H9 (cell line): ENCODE results near the gene CLEC4G. TPM values are rescaled to one million over a fixed set of nuclear protein-coding genes. Genes with fewer than 3 reads are reported as not detected.

Source experiments
- DNase-seq: peaks from one replicate; pipeline ENCODE4 v3.0.0-alpha.2; 2017
- H2AFZ ChIP-seq: one replicate; pipeline ENCODE4 v1.6.1; 2013; ENCODE audit warnings: mild to moderate bottlenecking, low read length, control low read depth, moderate library complexity
- H2AK5ac ChIP-seq: 2 replicates; pipeline ENCODE4 v1.6.1; 2013; ENCODE audit warnings: low read length, control low read depth, mixed read lengths; ENCODE audit not compliant: insufficient read length
- H2BK120ac ChIP-seq: one replicate; pipeline ENCODE4 v1.6.1; 2013; ENCODE audit warnings: low read depth, mild to moderate bottlenecking, low read length, control low read depth, inconsistent platforms; ENCODE audit not compliant: poor library complexity, severe bottlenecking
- H2BK12ac ChIP-seq: 2 replicates; pipeline ENCODE4 v1.6.1; 2013; ENCODE audit warnings: low read length, control low read depth, mixed read lengths, low read depth; ENCODE audit not compliant: insufficient read length
- H2BK15ac ChIP-seq: 2 replicates; pipeline ENCODE4 v1.6.1; 2013; ENCODE audit warnings: low read depth, low read length, control low read depth
- H2BK20ac ChIP-seq: one replicate; pipeline ENCODE4 v1.6.1; 2013; ENCODE audit warnings: low read depth, mild to moderate bottlenecking, low read length, control low read depth, inconsistent platforms; ENCODE audit not compliant: poor library complexity, severe bottlenecking
- H2BK5ac ChIP-seq: 2 replicates; pipeline ENCODE4 v1.6.1; 2013; ENCODE audit warnings: low read length, control low read depth, mixed read lengths; ENCODE audit not compliant: insufficient read length
- H3K14ac ChIP-seq: 2 replicates; pipeline ENCODE4 v1.6.1; 2013; ENCODE audit warnings: low read length, control low read depth; ENCODE audit not compliant: insufficient read depth
- H3K18ac ChIP-seq: 2 replicates; pipeline ENCODE4 v1.6.1; 2013; ENCODE audit warnings: low read depth, mild to moderate bottlenecking, mixed read lengths, low read length, control low read depth; ENCODE audit not compliant: insufficient read length
- H3K23ac ChIP-seq: 2 replicates; pipeline ENCODE4 v1.6.1; 2013; ENCODE audit warnings: low read length, control low read depth, mixed read lengths, low read depth; ENCODE audit not compliant: insufficient read length
- H3K23me2 ChIP-seq: 2 replicates; pipeline ENCODE4 v1.6.1; 2013; ENCODE audit warnings: low read depth, mild to moderate bottlenecking, mixed read lengths, low read length, control low read depth; ENCODE audit not compliant: insufficient read length, poor library complexity, severe bottlenecking
- H3K27ac ChIP-seq: 2 replicates; pipeline ENCODE4 v1.5.1; 2013; ENCODE audit warnings: low read length, control low read depth, mixed read lengths, low read depth; ENCODE audit not compliant: insufficient read length
- H3K27me3 ChIP-seq: 2 replicates; pipeline ENCODE4 v1.6.1; 2013; ENCODE audit warnings: low read length, control low read depth, inconsistent platforms; ENCODE audit not compliant: insufficient read depth
- H3K4ac ChIP-seq: 2 replicates; pipeline ENCODE4 v1.6.1; 2013; ENCODE audit warnings: low read depth, mild to moderate bottlenecking, control low read depth, inconsistent platforms, low read length, moderate library complexity
- H3K4me1 ChIP-seq: 2 replicates; pipeline ENCODE4 v1.6.1; 2013; ENCODE audit warnings: low read length, control low read depth, inconsistent platforms; ENCODE audit not compliant: insufficient read depth
- H3K4me2 ChIP-seq: 2 replicates; pipeline ENCODE4 v1.6.1; 2013; ENCODE audit warnings: low read length, control low read depth, mixed read lengths; ENCODE audit not compliant: insufficient read length, insufficient read depth
- H3K56ac ChIP-seq: 2 replicates; pipeline ENCODE4 v1.6.1; 2013; ENCODE audit warnings: low read depth, mild to moderate bottlenecking, mixed read lengths, low read length, control low read depth; ENCODE audit not compliant: insufficient read length
- H3K79me1 ChIP-seq: 2 replicates; pipeline ENCODE4 v1.6.1; 2013; ENCODE audit warnings: low read depth, mild to moderate bottlenecking, moderate library complexity, low read length, control low read depth, inconsistent platforms; ENCODE audit not compliant: insufficient read depth, poor library complexity, severe bottlenecking
- H3K79me2 ChIP-seq: 2 replicates; pipeline ENCODE4 v1.6.1; 2013; ENCODE audit warnings: low read length, control low read depth, inconsistent platforms; ENCODE audit not compliant: insufficient read depth
- H3K9ac ChIP-seq: 2 replicates; pipeline ENCODE4 v1.6.1; 2013; ENCODE audit warnings: low read length, control low read depth, mixed read lengths; ENCODE audit not compliant: insufficient read length; ENCODE audit errors: extremely low read depth
- H3K9me3 ChIP-seq: one replicate; pipeline ENCODE4 v1.6.1; 2013; ENCODE audit warnings: low read depth, low read length, inconsistent platforms; ENCODE audit not compliant: control insufficient read depth
- H3T11ph ChIP-seq: one replicate; pipeline ENCODE4 v1.6.1; 2013; ENCODE audit warnings: mild to moderate bottlenecking, low read length, control low read depth, inconsistent platforms
- H4K20me1 ChIP-seq: one replicate; pipeline ENCODE4 v1.6.1; 2013; ENCODE audit not compliant: control insufficient read depth, insufficient read length, insufficient read depth
- H4K5ac ChIP-seq: 2 replicates; pipeline ENCODE4 v1.6.1; 2013; ENCODE audit warnings: low read depth, mild to moderate bottlenecking, mixed read lengths, low read length, control low read depth; ENCODE audit not compliant: insufficient read length
- H4K8ac ChIP-seq: replicated peaks from 2 replicates; pipeline ENCODE4 v1.6.1; 2013; ENCODE audit warnings: low read length, control low read depth, mixed read lengths, low read depth; ENCODE audit not compliant: insufficient read length
- H4K91ac ChIP-seq: 2 replicates; pipeline ENCODE4 v1.6.1; 2013; ENCODE audit warnings: low read depth, mild to moderate bottlenecking, moderate library complexity, mixed read lengths, low read length, control low read depth; ENCODE audit not compliant: insufficient read length
- H3K27ac Mint-ChIP-seq, 3 experiments: 2 replicates in 2 of 3; 3 replicates in 1 of 3; pipeline ENCODE4 v1.8.0; 2020 to 2021; ENCODE audit warnings: mixed read lengths in 3 of 3, mild to moderate bottlenecking in 1 of 3, moderate library complexity in 1 of 3
- H3K27me3 Mint-ChIP-seq: 2 replicates; pipeline ENCODE4 v1.8.0; 2021; ENCODE audit warnings: low read depth, mild to moderate bottlenecking, moderate library complexity, mixed read lengths
- H3K36me3 Mint-ChIP-seq, 3 experiments: 2 replicates in 2 of 3; 3 replicates in 1 of 3; pipeline ENCODE4 v1.8.0; 2020 to 2021; ENCODE audit warnings: low read depth in 3 of 3, mixed read lengths in 3 of 3; ENCODE audit not compliant: insufficient read depth in 1 of 3
- H3K4me1 Mint-ChIP-seq, 2 experiments: 2 replicates each; pipeline ENCODE4 v1.8.0; 2020; ENCODE audit warnings: mixed read lengths in 2 of 2
- H3K4me3 Mint-ChIP-seq, 2 experiments: 2 replicates in 1 of 2; 3 replicates in 1 of 2; pipeline ENCODE4 v1.8.0; 2020 to 2021; ENCODE audit warnings: mild to moderate bottlenecking in 2 of 2, mixed read lengths in 2 of 2, moderate library complexity in 1 of 2
- H3K9me3 Mint-ChIP-seq, 2 experiments: 2 replicates in 1 of 2; 3 replicates in 1 of 2; pipeline ENCODE4 v1.8.0; 2020; ENCODE audit warnings: mild to moderate bottlenecking in 2 of 2, mixed read lengths in 2 of 2, moderate library complexity in 1 of 2
- WGBS: extraction: QIAGEN DNeasy Blood & Tissue Kit; methylation state at CpG from one replicate; pipeline ENCODE4 v1.1.7; 2013; ENCODE audit warnings: missing lambda C conversion rate, low lambda C conversion rate, mixed read lengths; ENCODE audit not compliant: insufficient read length; ENCODE audit errors: extremely low coverage; 5-methylcytosine and 5-hydroxymethylcytosine counted together
- total RNA-seq: library from RNA; stranded (reverse); gene quantifications from 2 replicates; pipeline ENCODE4 v1.2.1, GENCODE V29; 2021
- TF ChIP-seq, protein P1 (sequence below): fragments of 200-600 bp; sonication (generic); conservative IDR thresholded peaks from 3 replicates; pipeline ENCODE4 v1.8.0; 2021; ENCODE audit warnings: antibody characterized with exemption, mild to moderate bottlenecking

Gene CLEC4G
- total RNA-seq, 1 experiment from 2014 or later = not detected

GRCh38 chr19:7709932-7710460 is 21.9 kb downstream of the CLEC4G start:
- Histone ChIP-seq H3T11ph (no peak overlapping the region), H3K14ac (no peak overlapping the region), H3K18ac (no peak overlapping the region), H4K8ac (no peak overlapping the region), H2BK12ac (no peak overlapping the region), H3K4me1 (no peaks in the 10 kb centered on the region), H2BK5ac (no peak overlapping the region), H3K27ac (no peak overlapping the region), H3K23me2 (no peaks in the 10 kb centered on the region), H2BK20ac (no peak overlapping the region), H2AK5ac (no peak overlapping the region), H3K4me2 (no peak overlapping the region), H2BK15ac (no peak overlapping the region; the same call in 1 of the 2 replicates), H3K9ac (no peak overlapping the region), H3K79me1 (no peaks in the 10 kb centered on the region), H3K27me3 (no peaks in the 10 kb centered on the region), H3K56ac (no peak overlapping the region), H4K91ac (no peak overlapping the region), H4K5ac (no peak overlapping the region), H3K79me2 (no peaks in the 10 kb centered on the region), H2AFZ (no peak overlapping the region), H4K20me1 (no peaks in the 10 kb centered on the region), H3K9me3 (no peaks in the 10 kb centered on the region), H3K23ac (no peak overlapping the region), H2BK120ac (no peak overlapping the region), H3K4ac (no peak overlapping the region)
- Mint-ChIP-seq H3K4me3 (no peak overlapping the region), H3K36me3 (no peaks in the 10 kb centered on the region), H3K27ac (no peak overlapping the region), H3K9me3 (no peaks in the 10 kb centered on the region), H3K27me3 (peaks cover 16% of the 10 kb centered on the region), H3K4me1 (peaks cover 0 to 6% of the 10 kb centered on the region in 2 experiments; a peak in 2 of 4 replicates)
- TF ChIP-seq, protein P1, sequence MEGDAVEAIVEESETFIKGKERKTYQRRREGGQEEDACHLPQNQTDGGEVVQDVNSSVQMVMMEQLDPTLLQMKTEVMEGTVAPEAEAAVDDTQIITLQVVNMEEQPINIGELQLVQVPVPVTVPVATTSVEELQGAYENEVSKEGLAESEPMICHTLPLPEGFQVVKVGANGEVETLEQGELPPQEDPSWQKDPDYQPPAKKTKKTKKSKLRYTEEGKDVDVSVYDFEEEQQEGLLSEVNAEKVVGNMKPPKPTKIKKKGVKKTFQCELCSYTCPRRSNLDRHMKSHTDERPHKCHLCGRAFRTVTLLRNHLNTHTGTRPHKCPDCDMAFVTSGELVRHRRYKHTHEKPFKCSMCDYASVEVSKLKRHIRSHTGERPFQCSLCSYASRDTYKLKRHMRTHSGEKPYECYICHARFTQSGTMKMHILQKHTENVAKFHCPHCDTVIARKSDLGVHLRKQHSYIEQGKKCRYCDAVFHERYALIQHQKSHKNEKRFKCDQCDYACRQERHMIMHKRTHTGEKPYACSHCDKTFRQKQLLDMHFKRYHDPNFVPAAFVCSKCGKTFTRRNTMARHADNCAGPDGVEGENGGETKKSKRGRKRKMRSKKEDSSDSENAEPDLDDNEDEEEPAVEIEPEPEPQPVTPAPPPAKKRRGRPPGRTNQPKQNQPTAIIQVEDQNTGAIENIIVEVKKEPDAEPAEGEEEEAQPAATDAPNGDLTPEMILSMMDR = no peak
- no peak for DNase-seq
- no CpG with 5 or more reads among the region's 10 CpGs for WGBS
